Liver (tissue), 9 donors: ENCODE results near the gene CCDC158. TPM values are rescaled to one million over a fixed set of nuclear protein-coding genes. Genes with fewer than 3 reads are reported as not detected.

Source experiments
- DNase-seq: peaks from one replicate; pipeline ENCODE4 v3.0.0-alpha.2; 2017; ENCODE audit warnings: low spot score
- H3K27ac ChIP-seq, 2 donors: one replicate each; pipeline ENCODE4 v1.7.0; 2013; ENCODE audit warnings: inconsistent platforms in 2 of 2, low read length in 2 of 2, control low read depth in 1 of 2, low read depth in 1 of 2, mild to moderate bottlenecking in 1 of 2
- H3K27me3 ChIP-seq, 4 donors: one replicate each; pipeline versions ENCODE4 v1.6.1 to v1.7.0; 2013; ENCODE audit warnings: low read length in 3 of 4, inconsistent platforms in 1 of 4, mild to moderate bottlenecking in 1 of 4, moderate library complexity in 1 of 4; ENCODE audit not compliant: control insufficient read depth in 4 of 4, insufficient read depth in 4 of 4
- H3K36me3 ChIP-seq, 4 donors: one replicate each; pipeline versions ENCODE4 v1.6.1 to v1.7.0; 2013; ENCODE audit warnings: low read length in 3 of 4, mild to moderate bottlenecking in 3 of 4, low read depth in 1 of 4, moderate library complexity in 1 of 4; ENCODE audit not compliant: control insufficient read depth in 4 of 4, insufficient read depth in 3 of 4
- H3K4me1 ChIP-seq, 4 donors: one replicate each; pipeline versions ENCODE4 v1.6.1 to v1.7.0; 2013; ENCODE audit warnings: low read length in 3 of 4, mild to moderate bottlenecking in 3 of 4, moderate library complexity in 1 of 4; ENCODE audit not compliant: control insufficient read depth in 4 of 4, insufficient read depth in 4 of 4
- H3K4me3 ChIP-seq, 3 donors: one replicate each; pipeline versions ENCODE4 v1.6.1 to v1.7.0; 2013; ENCODE audit warnings: low read length in 3 of 3, control low read depth in 1 of 3, low read depth in 1 of 3, mild to moderate bottlenecking in 1 of 3
- H3K9ac ChIP-seq, 2 donors: one replicate each; pipeline ENCODE4 v1.7.0; 2013; ENCODE audit warnings: low read length in 2 of 2, mild to moderate bottlenecking in 2 of 2, moderate library complexity in 2 of 2, control low read depth in 1 of 2, low read depth in 1 of 2
- H3K9me3 ChIP-seq, 4 donors: one replicate each; pipeline versions ENCODE4 v1.6.1 to v1.7.0; 2013; ENCODE audit warnings: low read length in 3 of 4; ENCODE audit not compliant: control insufficient read depth in 4 of 4
- ATF3 ChIP-seq: IDR thresholded peaks from 2 replicates; pipeline ENCODE4 v1.6.1; 2016; ENCODE audit warnings: antibody characterized with exemption
- CTCF ChIP-seq: fragments of 150-350 bp; IDR thresholded peaks from 2 replicates; pipeline ENCODE4 v1.5.1; 2017; ENCODE audit warnings: improper control_type of control experiment, low read depth, low read length; ENCODE audit not compliant: missing input control
- EGR1 ChIP-seq, 2 donors: IDR thresholded peaks; 2 replicates each; pipeline ENCODE4 v1.6.1; 2016 to 2018; ENCODE audit warnings: antibody characterized with exemption in 2 of 2, low read depth in 2 of 2
- FOXA1 ChIP-seq: IDR thresholded peaks from 2 replicates; pipeline ENCODE4 v1.6.1; 2016; ENCODE audit warnings: antibody characterized with exemption
- FOXA2 ChIP-seq: IDR thresholded peaks from 2 replicates; pipeline ENCODE4 v1.6.1; 2016; ENCODE audit warnings: antibody characterized with exemption
- GABPA ChIP-seq, 2 donors: IDR thresholded peaks in 1 of 2; conservative IDR thresholded peaks in 1 of 2; 2 replicates each; pipeline ENCODE4 v1.6.1; 2016; ENCODE audit warnings: antibody characterized with exemption in 2 of 2, mild to moderate bottlenecking in 1 of 2, moderate library complexity in 1 of 2
- HNF4A ChIP-seq, 2 donors: conservative IDR thresholded peaks; 2 replicates each; pipeline ENCODE4 v1.6.1; 2016; ENCODE audit warnings: antibody characterized with exemption in 2 of 2, mild to moderate bottlenecking in 2 of 2
- HNF4G ChIP-seq: IDR thresholded peaks from 2 replicates; pipeline ENCODE4 v1.6.1; 2016; ENCODE audit warnings: antibody characterized with exemption
- JUND ChIP-seq, 2 donors: IDR thresholded peaks; 2 replicates each; pipeline ENCODE4 v1.6.1; 2016; ENCODE audit warnings: antibody characterized with exemption in 2 of 2
- MAX ChIP-seq: IDR thresholded peaks from 2 replicates; pipeline ENCODE4 v1.6.1; 2016; ENCODE audit warnings: antibody characterized with exemption
- NR2F2 ChIP-seq: IDR thresholded peaks from 2 replicates; pipeline ENCODE4 v1.6.1; 2016; ENCODE audit warnings: antibody characterized with exemption
- RAD21 ChIP-seq, 2 donors: IDR thresholded peaks; 2 replicates each; pipeline ENCODE4 v1.6.1; 2016; ENCODE audit warnings: antibody characterized with exemption in 2 of 2, mild to moderate bottlenecking in 2 of 2
- REST ChIP-seq: IDR thresholded peaks from 2 replicates; pipeline ENCODE4 v1.6.1; 2016; ENCODE audit warnings: antibody characterized with exemption, mild to moderate bottlenecking
- RXRA ChIP-seq, 2 donors: IDR thresholded peaks; 2 replicates each; pipeline ENCODE4 v1.6.1; 2017 to 2018; ENCODE audit warnings: antibody characterized with exemption in 2 of 2, mild to moderate bottlenecking in 1 of 2
- SP1 ChIP-seq: IDR thresholded peaks from 2 replicates; pipeline ENCODE4 v1.6.1; 2018; ENCODE audit warnings: antibody characterized with exemption, mild to moderate bottlenecking
- TAF1 ChIP-seq: conservative IDR thresholded peaks from 2 replicates; pipeline ENCODE4 v1.6.1; 2016; ENCODE audit warnings: antibody characterized with exemption, mild to moderate bottlenecking
- YY1 ChIP-seq: IDR thresholded peaks from 2 replicates; pipeline ENCODE4 v1.6.1; 2016; ENCODE audit warnings: antibody characterized with exemption, mild to moderate bottlenecking
- ZBTB33 ChIP-seq: IDR thresholded peaks from 2 replicates; pipeline ENCODE4 v1.6.1; 2016; ENCODE audit warnings: antibody characterized with exemption
- WGBS: extraction: QIAGEN DNeasy Blood & Tissue Kit; methylation state at CpG from one replicate; pipeline ENCODE4 v1.1.7; 2013; 5-methylcytosine and 5-hydroxymethylcytosine counted together
- polyA plus RNA-seq, 2 donors: library from polyadenylated mRNA; stranded (reverse) in 1 of 2; unstranded in 1 of 2; fragments of 200-250 nt in 1 of 2; fragments of >200 nt in 1 of 2; fragmentation: Nextera tagmentation in 1 of 2; extraction: Ambion mirVana in 1 of 2; gene quantifications; one replicate each; pipeline versions ENCODE4 v1.2.1 to v1.2.3, GENCODE V29; 2013 to 2015
- total RNA-seq, 2 donors: library from RNA; depleted of rRNA; stranded (reverse); fragments of >200 nt; gene quantifications; one replicate each; pipeline ENCODE4 v1.2.3, GENCODE V29; 2014
- donor health status: healthy.
- donor health status: healthy.
- donor health status: healthy.
- donor health status: healthy.
- donor health status: healthy.

CCDC158 gene
- total and polyA plus RNA-seq, 4 donors = 0.28 to 4.0 (median 1.1) TPM

GRCh38 chr4:76296286-76296820, 124.6 kb downstream of the CCDC158 start:
- no peak for DNase-seq
- H3K27me3 ChIP-seq = no peaks in the 10 kb centered on the region
- H3K4me3 ChIP-seq = no peak overlapping the region
- H3K9ac ChIP-seq = no peak overlapping the region
- peaks cover 4 to 19% (median 8%) of the 10 kb centered on the region in 4 donors for H3K4me1 ChIP-seq
- H3K36me3 ChIP-seq = peaks cover 0 to 3% (median 0%) of the 10 kb centered on the region in 4 donors
- no peak overlapping the region for H3K27ac ChIP-seq
- no peak for TF ChIP-seq TAF1
- TF ChIP-seq HNF4A (conservative IDR thresholded peaks at IDR 0.05) = no peak
- TF ChIP-seq HNF4G = no peak
- no peak for TF ChIP-seq SP1
- TF ChIP-seq FOXA1 = no peak
- no peak for TF ChIP-seq ZBTB33
- TF ChIP-seq NR2F2 = no peak
- no peak for TF ChIP-seq EGR1 (IDR thresholded peaks at IDR 0.05; ENCODE audit: low read depth in 2 of 2)
- TF ChIP-seq ATF3 = no peak
- no peak for TF ChIP-seq JUND (IDR thresholded peaks at IDR 0.05)
- no peak for TF ChIP-seq MAX
- TF ChIP-seq YY1 = no peak
- TF ChIP-seq CTCF = no peak
- TF ChIP-seq FOXA2 = no peak
- WGBS = 90% methylated on average over 3 of the region's 3 CpGs
- H3K9me3 ChIP-seq = no peaks in the 10 kb centered on the region

- Histone ChIP-seq H3K9ac (no peak overlapping the region), H3K4me3 (no peak overlapping the region), H3K4me1 (peaks cover 4 to 27% (median 8%) of the 10 kb centered on the region in 4 donors), H3K9me3 (no peaks in the 10 kb centered on the region), H3K36me3 (peaks cover 0 to 3% (median 0%) of the 10 kb centered on the region in 4 donors), H3K27ac (no peak overlapping the region), H3K27me3 (no peaks in the 10 kb centered on the region)
- 76% methylated on average over 2 of the region's 2 CpGs for WGBS
- DNase-seq = no peak
- no peak for TF ChIP-seq REST
- TF ChIP-seq CTCF = no peak
- no peak for TF ChIP-seq RXRA (IDR thresholded peaks at IDR 0.05)
- no peak for TF ChIP-seq GABPA (IDR thresholded peaks at IDR 0.05 in 1 of 2, conservative IDR thresholded peaks at IDR 0.05 in 1 of 2)
- TF ChIP-seq NR2F2 = no peak
- TF ChIP-seq FOXA2 = no peak
- TF ChIP-seq ATF3 = no peak
- TF ChIP-seq HNF4A (conservative IDR thresholded peaks at IDR 0.05) = no peak
- TF ChIP-seq SP1 = no peak
- no peak for TF ChIP-seq ZBTB33
- TF ChIP-seq YY1 = no peak
- no peak for TF ChIP-seq FOXA1
- TF ChIP-seq HNF4G = no peak
- no peak for TF ChIP-seq JUND (IDR thresholded peaks at IDR 0.05)
- TF ChIP-seq MAX = no peak
- TF ChIP-seq RAD21 (IDR thresholded peaks at IDR 0.05) = no peak
These were observed 127.2 kb downstream of the CCDC158 start for GRCh38 chr4:76293772-76294171.
